GM21381 (cell line): Measurements from ENCODE around the gene ROCK1.

Experiments
- ATAC-seq: cut with Tn5 transposase; IDR thresholded peaks from one replicate; pipeline ENCODE4 v1.9.1; 2021; ENCODE audit warnings: mild to moderate bottlenecking, moderate library complexity; ENCODE audit not compliant: unreplicated experiment

Gene ROCK1

DNA sequence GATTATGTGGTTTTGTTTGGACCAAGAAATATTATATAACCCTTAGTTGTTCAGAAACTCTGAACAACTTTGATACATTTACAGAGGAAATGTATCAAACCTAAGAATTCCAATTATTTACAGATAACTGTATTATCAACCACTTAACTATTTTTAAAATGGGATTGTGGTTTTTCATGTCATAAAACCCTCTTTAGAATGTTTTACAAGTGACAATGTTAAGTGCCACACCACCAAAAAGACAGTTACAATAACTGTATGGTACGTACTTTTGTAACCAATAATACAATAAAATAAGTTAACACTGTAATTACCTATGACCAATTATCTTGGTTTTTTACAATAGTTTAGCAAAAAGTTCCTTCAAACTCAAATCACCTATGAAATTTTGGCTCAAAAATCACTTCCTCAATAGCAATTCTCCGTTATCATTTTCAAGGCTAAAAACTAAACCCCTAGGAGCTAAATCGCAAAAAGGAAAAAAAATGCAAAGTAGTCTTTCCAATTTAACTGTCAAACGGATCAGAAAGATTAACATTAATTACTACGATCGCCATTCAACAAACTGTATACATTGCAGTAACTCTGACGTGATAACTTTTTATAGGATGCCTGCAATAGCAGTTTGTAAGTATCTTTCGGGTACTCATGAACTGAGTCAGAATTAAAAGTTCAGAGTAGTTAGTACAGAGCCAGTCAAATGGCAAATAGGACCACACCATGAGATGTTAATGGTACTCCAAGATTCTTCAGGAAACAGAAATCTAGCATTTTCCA, 1.5 kb downstream of the ROCK1 start:
- ATAC-seq, result no peak

DNA sequence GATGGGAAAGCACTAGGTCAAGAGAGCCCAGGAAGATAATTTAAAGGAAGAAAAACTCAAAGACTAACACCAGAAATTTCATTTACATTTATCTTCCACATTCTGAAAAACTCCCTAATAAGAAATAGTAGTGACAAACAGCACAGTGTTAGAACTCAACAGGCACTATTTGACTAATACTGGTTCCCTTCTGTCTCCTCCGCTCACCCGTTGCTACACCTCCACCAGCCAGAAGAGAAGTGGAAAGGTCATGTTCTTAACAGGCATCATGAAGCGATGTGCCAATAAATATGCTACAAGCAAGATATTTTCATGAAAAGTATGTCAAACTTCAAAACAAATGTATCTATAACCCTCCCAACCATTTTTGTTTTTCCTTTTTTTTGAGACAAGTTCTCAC, 5.7 kb downstream of the ROCK1 start:
- ATAC-seq, result no peak

DNA sequence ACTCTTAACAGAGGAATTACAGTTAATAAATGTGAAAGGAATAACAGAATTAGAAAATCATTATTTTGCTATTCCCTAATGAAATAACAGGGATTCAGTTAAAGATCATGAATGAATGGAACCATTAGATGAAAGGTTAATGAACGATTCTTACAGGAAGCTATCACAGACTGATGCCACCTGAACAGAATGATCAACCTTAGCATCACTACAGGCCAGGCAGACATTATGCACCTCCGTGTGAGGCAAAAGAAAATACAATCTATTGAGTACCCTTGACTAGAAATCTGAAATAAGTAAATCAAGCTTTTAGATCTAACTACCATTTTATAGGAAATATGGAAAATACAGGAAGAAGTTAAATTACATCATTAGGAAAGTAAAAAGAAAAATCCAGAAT, 10.4 kb downstream of the ROCK1 start:
- no peak for ATAC-seq

DNA sequence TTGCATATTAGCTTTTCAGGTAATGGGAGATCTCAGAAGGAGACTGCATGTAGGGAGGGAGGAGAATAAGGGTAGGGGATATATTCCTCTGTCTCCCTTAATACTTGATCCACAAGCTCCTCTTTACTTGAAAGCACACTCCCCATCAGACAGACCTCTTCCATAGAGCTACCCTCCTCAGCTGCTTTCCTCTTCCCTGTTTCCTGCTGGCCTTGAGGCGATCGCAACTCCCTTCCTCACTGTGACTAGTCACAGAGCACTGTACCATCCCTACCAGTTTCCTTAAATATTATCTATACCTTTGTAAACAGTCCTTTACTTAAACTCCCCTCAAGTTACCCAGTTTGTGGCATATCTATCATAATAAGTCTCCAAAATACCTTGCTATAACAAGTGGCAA, 10.9 kb downstream of the ROCK1 start:
- no peak for ATAC-seq

DNA sequence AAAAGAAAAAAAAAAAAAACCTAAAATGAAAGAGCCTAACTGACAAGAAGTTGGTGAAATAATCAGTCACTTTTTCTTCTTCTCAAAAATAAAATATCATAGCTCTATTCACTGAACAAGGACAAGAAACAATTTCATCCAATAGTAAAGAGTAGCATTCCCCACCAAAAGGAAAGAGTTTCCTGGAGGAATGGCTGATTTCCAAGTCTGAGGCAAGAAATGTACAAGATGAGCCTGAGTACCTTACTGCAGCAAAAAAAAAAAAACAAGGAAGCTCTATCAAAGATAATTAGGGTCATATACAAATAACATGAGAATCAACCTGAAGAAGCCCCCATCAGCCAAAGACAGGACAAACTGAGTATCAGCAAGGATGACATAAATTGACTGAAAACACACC, 11.5 kb downstream of the ROCK1 start:
- no peak for ATAC-seq

DNA sequence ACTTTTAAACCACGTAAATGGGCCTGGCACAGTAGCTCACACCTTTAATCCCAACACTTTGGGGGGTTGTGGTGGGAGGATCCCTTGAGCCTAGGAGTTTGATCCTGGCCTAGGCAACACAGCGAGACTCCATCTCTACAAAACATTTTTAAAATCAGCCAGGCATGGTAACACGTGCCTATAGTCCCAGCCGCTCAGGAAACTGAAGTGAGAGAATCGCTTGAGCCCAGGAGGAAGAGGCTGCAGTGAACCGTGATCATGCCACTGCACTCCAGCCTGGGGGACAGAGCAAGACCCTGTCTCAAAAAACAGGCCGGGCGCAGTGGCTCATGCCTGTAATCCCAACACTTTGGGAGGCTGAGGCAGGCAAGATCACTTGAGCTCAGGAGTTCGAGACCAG, 12.2 kb downstream of the ROCK1 start:
- ATAC-seq, result peak; percentile 67

DNA sequence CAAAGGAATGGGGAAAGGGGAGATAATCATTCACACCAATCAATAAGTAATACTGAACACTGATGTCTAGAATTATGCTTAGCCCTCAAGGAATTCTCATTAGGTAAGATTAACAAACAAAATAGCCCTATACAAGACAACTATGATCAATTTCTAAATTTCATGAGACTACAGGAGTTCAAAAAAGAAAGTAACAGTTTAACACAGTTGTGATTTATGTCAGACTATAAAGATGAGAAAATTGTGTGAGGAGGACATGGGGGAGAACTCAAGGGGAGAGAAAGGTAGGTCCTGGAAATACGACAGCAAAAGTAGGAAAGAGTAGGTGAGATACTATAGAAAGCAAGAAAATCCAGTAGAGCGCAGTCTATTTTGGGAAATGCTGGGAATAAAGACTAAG, 14.9 kb downstream of the ROCK1 start:
- ATAC-seq, result no peak

DNA sequence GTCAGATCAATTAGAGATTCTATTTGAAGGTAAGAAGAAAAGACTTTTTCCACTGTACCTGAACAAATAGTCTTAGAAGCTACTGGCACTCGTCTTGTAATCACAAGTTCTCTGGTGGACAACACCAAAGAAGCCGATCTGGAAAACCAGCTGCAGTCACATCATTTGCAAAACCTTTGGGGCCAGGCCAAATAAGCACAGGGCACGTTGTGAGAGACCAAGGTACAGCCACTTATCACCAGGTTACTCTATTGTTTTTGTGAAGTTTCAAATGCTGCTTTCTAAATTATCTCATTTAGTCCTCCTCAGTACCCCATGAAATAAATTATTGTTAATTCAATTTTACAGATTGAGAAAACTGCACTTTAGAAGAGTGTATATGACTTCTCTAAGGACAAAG, 18.5 kb downstream of the ROCK1 start:
- ATAC-seq, result no peak

DNA sequence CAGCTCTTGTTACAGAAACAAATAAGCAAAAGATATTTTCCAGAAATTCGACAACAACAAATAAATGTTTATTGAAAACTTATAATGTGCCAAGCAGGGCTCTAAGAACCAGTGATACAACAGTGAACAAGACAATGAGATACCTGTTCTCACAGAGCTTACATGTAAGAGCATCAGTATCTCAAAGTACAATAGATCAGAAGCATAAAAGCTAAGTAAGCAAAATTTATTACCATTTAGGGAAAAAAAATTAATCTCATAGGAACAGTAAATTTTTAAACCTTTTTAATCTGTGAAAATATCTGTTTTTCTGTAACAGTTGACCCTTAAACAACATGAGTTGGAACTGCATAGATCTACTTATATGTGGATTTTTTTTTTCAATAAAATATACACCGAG, 20.9 kb downstream of the ROCK1 start:
- ATAC-seq, result no peak

DNA sequence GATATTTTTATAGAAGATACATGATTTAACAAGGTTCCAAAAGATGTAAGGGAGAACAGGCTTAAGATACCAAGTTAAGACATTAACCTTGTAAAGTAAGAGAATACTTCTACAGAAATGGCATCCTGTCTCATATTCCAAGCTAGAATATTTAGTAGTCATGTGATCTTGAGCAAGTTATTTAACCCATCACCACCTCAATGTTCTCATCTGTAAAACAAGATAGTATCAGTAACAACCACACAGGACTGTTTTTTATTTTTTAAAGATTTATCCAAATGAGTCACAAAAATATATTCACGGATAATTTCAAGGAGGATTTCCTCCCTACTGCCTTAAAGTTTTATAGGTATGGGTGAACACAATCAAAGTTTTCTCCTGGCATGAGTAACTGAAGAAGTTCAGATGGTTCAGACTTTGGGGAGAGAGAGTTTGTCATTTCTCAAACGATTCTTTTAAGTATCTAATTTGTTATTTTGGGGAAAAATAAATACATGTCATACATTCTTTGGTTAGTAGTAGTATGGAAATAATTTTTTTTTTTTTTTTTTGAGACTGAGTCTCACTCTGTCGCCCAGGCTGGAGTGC, 25.9 kb downstream of the ROCK1 start:
- no peak for ATAC-seq

DNA sequence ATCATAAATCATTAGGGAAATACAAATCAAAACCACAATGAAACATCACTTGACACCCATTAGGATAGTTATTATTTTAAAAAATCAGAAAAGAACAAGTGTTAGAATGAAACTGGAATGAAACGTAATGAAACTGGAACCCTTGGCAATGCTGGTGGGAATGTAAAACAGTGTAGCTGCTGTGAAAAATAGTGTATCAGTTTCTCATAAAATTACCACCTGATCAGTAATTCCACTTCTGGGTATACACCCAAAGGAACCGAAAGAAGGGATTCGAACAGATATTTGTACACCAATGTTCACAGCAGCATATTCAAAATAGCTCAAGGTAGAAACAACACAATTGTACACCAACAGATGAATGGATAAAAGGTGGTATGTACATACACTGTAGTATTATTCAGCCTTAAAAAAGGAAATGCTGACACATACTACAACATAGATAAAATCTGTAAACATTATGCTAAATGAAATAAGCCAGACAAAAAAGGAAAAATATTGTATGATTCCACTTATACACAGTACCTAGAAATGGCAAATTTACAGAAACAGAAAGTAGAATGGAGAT, 27.0 kb downstream of the ROCK1 start:
- no peak for ATAC-seq

DNA sequence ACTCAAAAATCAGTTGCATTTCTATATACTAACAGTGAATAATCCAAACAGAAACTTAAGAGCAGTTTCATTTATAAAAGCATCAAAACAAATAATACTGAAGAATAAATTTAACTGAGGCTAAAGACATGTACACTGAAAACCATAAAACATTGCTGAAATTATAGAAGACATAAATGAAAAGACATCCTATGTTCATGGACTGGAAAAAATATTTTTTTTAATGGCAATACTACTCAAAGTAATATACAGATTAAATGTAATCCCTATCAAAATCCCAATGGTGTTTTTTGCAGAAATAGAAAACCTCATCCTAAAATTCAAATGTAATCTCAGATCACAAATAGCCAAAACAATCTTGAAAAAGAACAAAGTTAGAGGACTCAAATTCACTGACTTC, 28.6 kb downstream of the ROCK1 start:
- no peak for ATAC-seq

DNA sequence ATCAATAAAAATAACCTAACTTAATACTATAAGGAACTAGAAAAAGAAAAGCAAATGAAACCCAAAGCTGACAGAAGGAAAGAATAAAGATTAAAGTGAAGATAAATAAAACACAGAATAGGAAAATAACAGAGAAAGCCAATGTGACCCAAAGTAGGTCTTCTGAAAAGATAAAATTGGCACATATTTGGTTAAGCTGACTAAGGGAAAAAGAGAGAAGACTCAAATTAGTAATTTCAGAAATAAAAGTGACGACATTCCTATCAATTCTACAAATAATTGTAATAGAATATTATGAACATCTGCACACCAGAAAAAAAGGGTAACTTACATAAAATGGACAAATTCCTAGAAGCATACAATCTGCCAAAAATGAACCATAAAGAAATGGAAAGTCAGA, 30.2 kb downstream of the ROCK1 start:
- no peak for ATAC-seq

DNA sequence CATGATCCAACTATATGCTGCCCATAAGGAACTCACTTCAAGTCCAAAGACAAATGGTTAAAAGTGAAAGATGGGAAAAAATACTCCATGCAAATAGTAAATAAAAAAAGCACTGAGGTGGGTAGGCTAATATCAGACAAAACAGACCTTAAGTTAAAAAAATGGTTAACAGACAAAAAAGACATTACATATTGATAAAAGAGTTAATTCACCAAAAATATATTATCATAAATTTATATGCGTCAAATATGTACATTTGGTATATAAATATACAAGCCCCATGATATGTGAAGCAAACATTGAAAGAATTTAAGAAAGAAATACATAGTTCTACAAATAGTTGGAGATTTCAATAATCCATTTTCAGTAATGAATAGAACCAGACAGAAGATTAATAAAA, 31.0 kb downstream of the ROCK1 start:
- no peak for ATAC-seq

DNA sequence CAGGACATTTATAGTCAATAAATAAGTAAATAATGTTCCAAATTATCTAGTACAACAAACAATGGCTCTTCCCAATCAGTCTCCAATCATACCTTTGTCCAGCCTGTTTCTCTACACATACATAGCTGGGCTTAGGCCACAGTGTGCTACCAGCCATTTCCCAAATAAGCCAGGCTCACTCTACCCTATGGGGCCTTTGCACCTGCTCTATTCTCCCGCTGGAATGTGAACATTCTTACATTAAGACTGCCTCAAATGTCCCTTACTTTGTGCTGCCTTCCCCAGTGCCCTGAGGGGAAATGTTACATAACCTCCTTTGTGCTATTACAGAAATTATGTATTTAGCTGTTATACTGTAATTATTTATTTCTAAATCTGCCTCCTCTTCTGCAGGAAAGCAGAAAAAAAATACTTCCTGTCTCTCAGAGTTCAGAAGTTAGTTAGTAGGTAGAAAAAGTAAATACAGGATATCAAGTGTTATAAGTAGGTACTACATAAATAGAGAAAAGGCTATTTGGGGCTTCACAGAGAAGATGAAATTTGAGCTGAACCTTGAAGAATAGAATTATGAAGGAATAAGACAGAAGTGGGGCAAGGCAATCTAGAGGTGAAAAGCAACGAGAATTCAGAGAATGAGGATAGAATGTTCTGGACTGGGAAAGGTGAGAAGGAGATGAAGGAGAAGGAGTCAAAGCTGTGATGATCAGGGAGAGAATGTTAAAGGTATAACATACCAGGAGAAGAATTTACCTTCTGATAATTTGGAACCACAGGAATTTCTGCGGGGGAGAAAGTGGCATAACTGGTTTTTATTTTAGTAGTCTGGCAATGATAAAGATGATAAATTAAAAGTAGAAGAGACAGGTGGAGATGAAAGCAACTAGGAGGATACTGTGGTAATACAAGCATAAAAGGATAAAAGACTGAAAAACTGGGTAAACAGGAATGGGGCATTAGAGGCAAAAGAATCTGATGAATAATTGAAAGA, 37.0 kb downstream of the ROCK1 start:
- no peak for ATAC-seq

DNA sequence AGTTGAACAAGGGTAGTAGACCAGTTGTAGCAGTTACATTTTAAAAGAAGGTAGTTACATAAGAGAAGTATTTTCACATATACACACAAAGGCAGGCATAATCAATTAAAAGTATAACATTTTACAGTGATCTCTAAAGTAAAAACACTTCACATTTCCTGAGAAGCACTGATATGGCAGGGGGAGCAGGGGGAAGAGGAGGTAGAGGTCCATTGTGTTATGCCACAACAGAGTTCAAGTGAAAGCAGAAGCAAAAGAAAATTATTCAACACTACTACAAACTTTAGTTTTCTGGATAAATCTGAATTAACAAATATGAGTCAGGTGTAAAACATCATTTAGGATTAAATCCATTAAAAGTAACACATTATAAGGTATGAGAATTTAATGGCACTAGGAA, 38.4 kb downstream of the ROCK1 start:
- ATAC-seq, result no peak

DNA sequence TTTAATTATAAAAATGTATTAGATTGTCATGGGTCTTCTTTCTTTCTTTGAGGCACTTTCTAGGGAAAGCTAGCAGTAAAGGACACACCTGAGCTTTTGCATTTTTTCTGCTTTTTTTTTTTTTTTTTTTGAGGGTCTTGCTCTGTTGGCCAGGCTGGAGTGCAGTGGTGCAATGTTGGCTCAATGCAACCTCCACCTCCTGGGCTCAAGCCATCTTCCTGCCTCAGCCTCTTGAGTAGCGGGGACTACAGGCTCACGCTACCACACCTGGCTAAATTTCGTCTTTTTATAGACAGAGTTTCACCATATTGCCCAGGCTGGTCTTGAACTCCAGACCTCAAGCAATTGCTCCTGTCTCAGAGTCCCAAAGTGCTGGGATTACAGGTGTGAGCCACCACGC, 40.5 kb downstream of the ROCK1 start:
- no peak for ATAC-seq

DNA sequence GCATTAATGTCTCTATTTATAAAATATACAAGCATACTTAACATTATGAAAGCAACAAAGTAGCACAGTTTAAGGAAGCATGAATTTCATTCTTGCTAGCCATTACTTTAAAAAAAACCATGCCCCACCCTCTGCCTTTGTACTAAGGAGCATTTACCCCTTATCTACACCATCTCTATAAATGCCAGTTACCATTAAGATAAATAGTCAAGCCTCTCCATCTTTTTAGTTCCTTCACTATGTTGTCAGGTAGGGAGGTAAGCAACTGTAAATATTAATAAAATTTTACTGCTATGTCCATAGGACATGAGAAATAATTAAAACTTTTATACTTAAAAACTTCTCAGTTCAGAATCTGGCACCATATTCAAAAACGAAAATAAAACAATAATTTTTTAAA, 42.1 kb downstream of the ROCK1 start:
- no peak for ATAC-seq

DNA sequence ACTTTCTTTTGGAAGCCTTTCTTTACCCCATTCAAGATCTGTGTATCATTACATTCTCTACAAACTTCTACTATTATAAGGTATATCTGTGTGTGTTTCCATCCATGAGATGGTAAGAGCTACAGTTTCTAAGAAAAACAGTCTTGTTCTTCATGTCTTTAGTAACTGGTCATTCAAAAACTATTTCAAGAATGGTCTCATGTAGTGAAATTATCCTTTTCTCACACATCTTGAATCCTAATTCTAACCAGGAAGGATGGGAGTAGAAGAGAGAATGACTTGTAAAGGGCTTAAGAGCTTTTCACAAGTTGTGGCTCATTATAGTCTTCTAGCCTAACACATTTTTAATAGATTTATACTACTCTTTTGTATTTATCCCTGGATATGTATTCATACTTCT, 47.3 kb downstream of the ROCK1 start:
- ATAC-seq, result no peak

DNA sequence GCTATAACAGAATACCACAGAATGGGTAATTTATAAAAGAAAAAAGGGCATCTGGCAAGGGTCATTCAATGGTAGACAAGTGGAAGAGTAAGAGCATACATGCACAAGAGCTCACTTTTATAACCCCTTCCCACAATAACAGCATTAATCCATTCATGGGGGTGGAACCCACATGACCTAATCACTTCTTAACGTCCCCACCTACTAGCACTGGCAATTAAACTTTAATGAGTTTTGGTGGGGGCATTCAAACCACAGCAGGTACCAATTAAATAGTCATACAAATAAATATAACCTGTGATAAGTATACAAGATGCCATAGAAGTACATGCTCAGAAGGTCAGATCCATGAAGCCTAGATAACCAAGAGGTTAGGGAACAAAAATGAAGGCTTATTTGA, 48.6 kb downstream of the ROCK1 start:
- ATAC-seq, result no peak

DNA sequence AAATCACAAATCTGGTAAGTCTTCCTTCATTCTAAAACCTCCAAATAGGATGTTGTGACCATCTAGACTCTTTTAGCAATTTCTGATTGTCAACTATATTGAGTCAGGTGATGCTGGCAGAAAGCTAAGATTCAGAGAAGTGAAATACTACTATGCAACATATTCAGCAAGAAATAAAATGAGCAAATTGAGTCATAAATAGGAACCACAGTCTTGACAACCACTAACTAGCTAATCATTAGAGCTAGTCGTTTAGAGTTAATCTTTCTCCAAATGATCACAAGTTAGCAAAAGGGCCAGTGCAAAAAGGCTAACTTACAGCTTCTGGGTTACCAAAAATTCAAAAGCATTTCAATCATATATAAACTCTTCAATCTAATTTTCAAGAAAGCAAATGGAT, 54.5 kb downstream of the ROCK1 start:
- ATAC-seq, result no peak
